ENCODE results near the gene ANTXR1. TPM values are rescaled to one million over a fixed set of nuclear protein-coding genes. Genes with fewer than 3 reads are reported as not detected.

Gene ANTXR1
- total and polyA plus RNA-seq, 2 donors (not counting 3 experiments of a cell fraction or from before 2014, with no cell fraction given) = 4.2 to 17.3 TPM

- Histone ChIP-seq H3K4me1 (ENCODE audit: control insufficient read depth, extremely low read depth, insufficient read depth, low read length) (no peaks in the 10 kb centered on the region), H3K27me3 (ENCODE audit: control insufficient read depth in 2 of 2, insufficient read depth in 2 of 2, low read length in 2 of 2) (peaks cover 11% of the 10 kb centered on the region in 2 experiments), H3K9me1 (replicated peaks; ENCODE audit: control insufficient read depth, extremely low read depth, insufficient read depth, low read length) (no peaks in the 10 kb centered on the region), H4K20me1 (replicated peaks; ENCODE audit: control insufficient read depth, extremely low read depth, insufficient read depth, low read length) (no peaks in the 10 kb centered on the region), H3K4me3 (replicated peaks in 1 of 3; ENCODE audit: insufficient read depth in 1 of 3, low read depth in 1 of 3, low read length in 3 of 3) (no peak overlapping the region), H3K4me2 (ENCODE audit: insufficient read depth, low read length) (no peak overlapping the region), H3K9me3 (replicated peaks; ENCODE audit: control insufficient read depth, insufficient read depth, low read length) (no peaks in the 10 kb centered on the region), H2AFZ (ENCODE audit: low read depth, low read length) (no peak overlapping the region), H3K79me2 (ENCODE audit: control insufficient read depth, insufficient read depth, low read length) (no peaks in the 10 kb centered on the region), H3K9ac (replicated peaks; ENCODE audit: extremely low read depth, insufficient read depth, low read length) (no peak overlapping the region), H3K27ac (ENCODE audit: insufficient read depth, low read depth, low read length) (no peak overlapping the region), H3K36me3 (ENCODE audit: control insufficient read depth in 2 of 2, extremely low read depth in 1 of 2, insufficient read depth in 2 of 2, low read length in 2 of 2) (no peaks in the 10 kb centered on the region)
- BruUV-seq (replicated peaks) = no TSS peak
- intact Hi-C loops (cut with micrococcal nuclease) = no loop called here
- DNase-seq (ENCODE audit: low read depth, low spot score) (no peak), FAIRE-seq (no peak)
- dilution Hi-C loops (cut with MboI; ENCODE audit: extremely low pct_ligation_motif_present, low sequenced_read_pairs) = no loop called here
- POLR2A ChIA-PET = no interaction called here
- CTCF ChIA-PET = no interaction called here
- no peak for TF ChIP-seq JUN (IDR thresholded peaks at IDR 0.05; ENCODE audit: borderline replicate concordance, insufficient read depth, insufficient read length, low read depth)
- TF ChIP-seq POLR2A (IDR thresholded peaks at IDR 0.05; ENCODE audit: low read depth, low read length) = no peak
- TF ChIP-seq GATA2 (IDR thresholded peaks at IDR 0.05; ENCODE audit: insufficient read depth, insufficient read length, low read depth, low read length) = no peak
- TF ChIP-seq, protein P1, sequence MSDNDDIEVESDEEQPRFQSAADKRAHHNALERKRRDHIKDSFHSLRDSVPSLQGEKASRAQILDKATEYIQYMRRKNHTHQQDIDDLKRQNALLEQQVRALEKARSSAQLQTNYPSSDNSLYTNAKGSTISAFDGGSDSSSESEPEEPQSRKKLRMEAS (IDR thresholded peaks at IDR 0.05; ENCODE audit: insufficient read depth, insufficient read length) = no peak
- no peak for TF ChIP-seq CTCF (IDR thresholded peaks at IDR 0.05; ENCODE audit: extremely low read depth in 1 of 2, insufficient read depth in 1 of 2, low read depth in 1 of 2, low read length in 2 of 2)
Measured at GRCh38 chr2:68969736-68970490, 43.1 kb upstream of the ANTXR1 start.
